Fibroblast of lung (primary cell): ENCODE data around the gene GNB5.

ENCODE experiments used
- EZH2 ChIP-seq: IDR thresholded peaks from 2 replicates; pipeline ENCODE4 v1.5.1; 2012; ENCODE audit warnings: low read length, control low read depth, mild to moderate bottlenecking; ENCODE audit errors: missing control alignments
- TF ChIP-seq, protein P1 (sequence below), 2 donors: IDR thresholded peaks in 1 of 2; conservative IDR thresholded peaks in 1 of 2; 1 replicate in 1 of 2; 2 replicates in 1 of 2; pipeline ENCODE4 v1.5.1; 2011 to 2012; ENCODE audit warnings: low read length in 2 of 2, control low read depth in 1 of 2, inconsistent platforms in 1 of 2, low read depth in 1 of 2, mild to moderate bottlenecking in 1 of 2

DNA sequence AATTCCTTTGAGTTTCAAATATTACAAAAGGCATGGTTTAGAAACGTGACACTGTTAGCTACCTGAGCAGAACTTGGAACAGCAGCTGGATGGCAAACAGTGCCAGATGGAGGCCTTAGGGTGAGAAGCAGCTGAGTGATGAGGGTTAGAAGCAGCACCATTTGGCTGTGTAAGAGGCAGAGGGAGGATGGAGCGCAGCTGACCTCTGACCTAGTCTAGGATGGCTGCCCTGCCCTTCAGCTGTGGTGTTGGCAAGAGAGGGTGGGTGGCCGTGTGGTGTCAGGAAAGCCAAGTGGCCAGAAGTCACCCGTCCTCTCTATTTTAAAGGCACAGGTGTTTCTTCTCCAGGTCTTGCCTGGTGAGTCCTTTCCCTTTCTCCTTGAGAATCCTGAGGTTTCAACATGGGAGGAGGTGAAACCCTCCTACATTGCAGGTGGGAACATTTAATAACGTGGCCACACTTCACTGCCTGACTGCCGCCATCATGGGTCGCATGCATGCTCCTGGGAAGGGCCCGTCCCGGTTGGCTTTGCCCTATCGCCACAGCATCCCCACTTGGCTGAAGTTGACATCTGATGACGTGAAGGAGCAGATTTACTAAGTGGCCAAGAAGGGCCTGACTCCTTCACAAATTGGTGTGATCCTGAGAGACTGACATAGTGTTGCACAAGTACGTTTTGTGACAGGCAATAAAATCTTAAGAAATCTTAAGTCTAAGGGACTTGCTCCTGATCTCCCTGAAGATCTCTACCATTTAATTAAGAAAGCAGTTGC lies 96.2 kb downstream of the GNB5 start:
- TF ChIP-seq, protein P1, sequence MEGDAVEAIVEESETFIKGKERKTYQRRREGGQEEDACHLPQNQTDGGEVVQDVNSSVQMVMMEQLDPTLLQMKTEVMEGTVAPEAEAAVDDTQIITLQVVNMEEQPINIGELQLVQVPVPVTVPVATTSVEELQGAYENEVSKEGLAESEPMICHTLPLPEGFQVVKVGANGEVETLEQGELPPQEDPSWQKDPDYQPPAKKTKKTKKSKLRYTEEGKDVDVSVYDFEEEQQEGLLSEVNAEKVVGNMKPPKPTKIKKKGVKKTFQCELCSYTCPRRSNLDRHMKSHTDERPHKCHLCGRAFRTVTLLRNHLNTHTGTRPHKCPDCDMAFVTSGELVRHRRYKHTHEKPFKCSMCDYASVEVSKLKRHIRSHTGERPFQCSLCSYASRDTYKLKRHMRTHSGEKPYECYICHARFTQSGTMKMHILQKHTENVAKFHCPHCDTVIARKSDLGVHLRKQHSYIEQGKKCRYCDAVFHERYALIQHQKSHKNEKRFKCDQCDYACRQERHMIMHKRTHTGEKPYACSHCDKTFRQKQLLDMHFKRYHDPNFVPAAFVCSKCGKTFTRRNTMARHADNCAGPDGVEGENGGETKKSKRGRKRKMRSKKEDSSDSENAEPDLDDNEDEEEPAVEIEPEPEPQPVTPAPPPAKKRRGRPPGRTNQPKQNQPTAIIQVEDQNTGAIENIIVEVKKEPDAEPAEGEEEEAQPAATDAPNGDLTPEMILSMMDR (conservative IDR thresholded peaks at IDR 0.05 in 1 of 2, IDR thresholded peaks at IDR 0.05 in 1 of 2; ENCODE audit: low read depth in 1 of 2, low read length in 2 of 2): no peak
- no peak for TF ChIP-seq EZH2
